CD4-positive, alpha-beta T cell (primary cell): ENCODE data around the gene TFPI. TPM values are rescaled to one million over a fixed set of nuclear protein-coding genes. Genes with fewer than 3 reads are reported as not detected.

ENCODE experiments used
- ATAC-seq: fragments of 200-7000 bp; cut with Tn5 transposase; one replicate; pipeline ENCODE4 v1.10.0; 2022; ENCODE audit warnings: mild to moderate bottlenecking; ENCODE audit not compliant: poor library complexity
- CTCF ChIA-PET: fragments of 350-600 bp; sonication (Branson Sonifier 250); formaldehyde crosslinking; loops from one replicate; lab custom pipeline; 2021; ENCODE audit warnings: antibody characterized with exemption, inconsistent platforms; lab: Charles Lee
- POLR2A ChIA-PET: fragments of 350-600 bp; sonication (Branson Sonifier 250); formaldehyde crosslinking; loops from one replicate; lab custom pipeline; 2021; ENCODE audit warnings: antibody characterized with exemption, inconsistent platforms; lab: Charles Lee
- DNase-seq, 14 experiments: peaks; one replicate each; pipeline ENCODE4 v3.0.0-alpha.2; 2013 to 2020; ENCODE audit warnings: mixed read lengths in 2 of 14
- H3K27ac ChIP-seq, 2 donors: one replicate each; pipeline versions ENCODE4 v1.5.1 to v1.7.0; 2013; ENCODE audit warnings: low read length in 2 of 2, low read depth in 1 of 2, mild to moderate bottlenecking in 1 of 2
- H3K27me3 ChIP-seq, 2 experiments: 1 replicate in 1 of 2; 2 replicates in 1 of 2; pipeline versions ENCODE4 v1.6.1 to v1.7.0; 2013; ENCODE audit warnings: low read length in 2 of 2, control low read depth in 1 of 2, mild to moderate bottlenecking in 1 of 2, moderate library complexity in 1 of 2; ENCODE audit not compliant: insufficient read depth in 2 of 2, control insufficient read depth in 1 of 2
- H3K36me3 ChIP-seq: one replicate; pipeline ENCODE4 v1.6.1; 2013; ENCODE audit warnings: low read length, control low read depth; ENCODE audit not compliant: insufficient read depth
- H3K4me1 ChIP-seq: one replicate; pipeline ENCODE4 v1.6.1; 2013; ENCODE audit warnings: low read length, control low read depth; ENCODE audit not compliant: insufficient read depth
- H3K4me3 ChIP-seq: one replicate; pipeline ENCODE4 v1.5.1; 2013; ENCODE audit warnings: mild to moderate bottlenecking, low read length, moderate library complexity
- H3K9me3 ChIP-seq, 2 experiments: 1 replicate in 1 of 2; 2 replicates in 1 of 2; pipeline versions ENCODE4 v1.6.1 to v1.7.0; 2013; ENCODE audit warnings: low read length in 2 of 2, mild to moderate bottlenecking in 2 of 2, control low read depth in 1 of 2, moderate library complexity in 1 of 2; ENCODE audit not compliant: control insufficient read depth in 1 of 2, insufficient read depth in 1 of 2
- H3K27ac Mint-ChIP-seq: one replicate; pipeline ENCODE4 v1.8.0; 2020; ENCODE audit warnings: mixed read lengths
- H3K27me3 Mint-ChIP-seq: one replicate; pipeline ENCODE4 v1.8.0; 2021; ENCODE audit warnings: mixed read lengths
- H3K36me3 Mint-ChIP-seq: one replicate; pipeline ENCODE4 v1.8.0; 2021; ENCODE audit warnings: low read depth, mixed read lengths
- H3K4me1 Mint-ChIP-seq: one replicate; pipeline ENCODE4 v1.8.0; 2021; ENCODE audit warnings: low read depth, mixed read lengths
- H3K4me3 Mint-ChIP-seq: one replicate; pipeline ENCODE4 v1.8.0; 2020; ENCODE audit warnings: mild to moderate bottlenecking, mixed read lengths
- H3K9me3 Mint-ChIP-seq: one replicate; pipeline ENCODE4 v1.8.0; 2020; ENCODE audit warnings: mixed read lengths
- intact Hi-C, 2 experiments: fragments of 100-400 bp; cut with DNase I in 1 of 2; cut with micrococcal nuclease in 1 of 2; formaldehyde crosslinking; loops; one replicate each; pipeline versions ENCODE4 v1.15.1 to v1.9.0; 2023 to 2025; cut with DNase I, micrococcal nuclease
- total RNA-seq, 174 experiments: library from RNA in 2 of 174; stranded (reverse) in 2 of 174; gene quantifications; one replicate each; pipeline ENCODE4 v1.2.3 and lab custom pipeline; 2021 to 2026
- TF ChIP-seq, protein P1 (sequence below): fragments of 200-600 bp; IDR thresholded peaks from one replicate; pipeline ENCODE4 v1.8.0; 2022; ENCODE audit warnings: antibody characterized with exemption, mild to moderate bottlenecking

The TFPI gene
- total RNA-seq, 2 experiments from 2014 or later, result 0.17 TPM; not detected in 1

DNA sequence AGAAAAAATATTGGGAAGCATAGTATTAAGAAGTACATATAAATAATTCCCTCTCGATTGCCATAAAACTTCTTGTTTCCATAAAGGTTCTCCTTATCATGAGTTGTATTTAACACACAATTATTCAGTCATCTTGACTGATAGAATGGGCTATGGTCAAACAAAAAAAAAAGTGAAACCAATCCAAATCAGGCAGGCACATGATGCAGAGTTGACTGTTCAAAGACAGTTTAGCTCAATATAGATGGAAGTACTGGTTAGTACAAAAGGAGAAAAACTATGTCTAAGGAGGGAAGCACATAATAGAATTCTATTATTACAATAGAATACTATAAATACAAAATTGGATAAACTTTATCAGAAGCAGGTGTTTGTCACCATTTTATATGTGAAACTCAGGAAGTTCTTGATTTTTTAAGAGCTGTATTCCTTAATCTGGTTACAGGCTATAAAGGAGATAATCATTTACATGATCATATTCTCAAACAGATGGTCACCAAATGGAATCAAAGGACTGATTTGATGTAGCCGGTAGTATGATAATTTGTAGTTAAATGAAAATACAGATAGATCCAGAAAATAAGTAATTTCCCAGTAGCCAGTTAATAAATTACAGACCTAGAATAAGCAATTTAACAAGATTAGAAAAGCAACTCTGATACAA is 88.0 kb downstream of the TFPI start:
- Mint-ChIP-seq H3K4me1 (no peaks in the 10 kb centered on the region), H3K27me3 (no peaks in the 10 kb centered on the region), H3K9me3 (no peaks in the 10 kb centered on the region), H3K4me3 (no peak overlapping the region), H3K27ac (no peak overlapping the region), H3K36me3 (no peaks in the 10 kb centered on the region)
- DNase-seq, result no peak
- ATAC-seq, result no peak
- intact Hi-C loops, result no loop called here
- ChIA-PET CTCF (no interaction called here), POLR2A (no interaction called here)
- Histone ChIP-seq H3K36me3 (no peaks in the 10 kb centered on the region), H3K27ac (no peak overlapping the region), H3K27me3 (no peaks in the 10 kb centered on the region), H3K9me3 (no peaks in the 10 kb centered on the region), H3K4me1 (no peaks in the 10 kb centered on the region), H3K4me3 (no peak overlapping the region)
- TF ChIP-seq, protein P1, sequence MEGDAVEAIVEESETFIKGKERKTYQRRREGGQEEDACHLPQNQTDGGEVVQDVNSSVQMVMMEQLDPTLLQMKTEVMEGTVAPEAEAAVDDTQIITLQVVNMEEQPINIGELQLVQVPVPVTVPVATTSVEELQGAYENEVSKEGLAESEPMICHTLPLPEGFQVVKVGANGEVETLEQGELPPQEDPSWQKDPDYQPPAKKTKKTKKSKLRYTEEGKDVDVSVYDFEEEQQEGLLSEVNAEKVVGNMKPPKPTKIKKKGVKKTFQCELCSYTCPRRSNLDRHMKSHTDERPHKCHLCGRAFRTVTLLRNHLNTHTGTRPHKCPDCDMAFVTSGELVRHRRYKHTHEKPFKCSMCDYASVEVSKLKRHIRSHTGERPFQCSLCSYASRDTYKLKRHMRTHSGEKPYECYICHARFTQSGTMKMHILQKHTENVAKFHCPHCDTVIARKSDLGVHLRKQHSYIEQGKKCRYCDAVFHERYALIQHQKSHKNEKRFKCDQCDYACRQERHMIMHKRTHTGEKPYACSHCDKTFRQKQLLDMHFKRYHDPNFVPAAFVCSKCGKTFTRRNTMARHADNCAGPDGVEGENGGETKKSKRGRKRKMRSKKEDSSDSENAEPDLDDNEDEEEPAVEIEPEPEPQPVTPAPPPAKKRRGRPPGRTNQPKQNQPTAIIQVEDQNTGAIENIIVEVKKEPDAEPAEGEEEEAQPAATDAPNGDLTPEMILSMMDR, result no peak

DNA sequence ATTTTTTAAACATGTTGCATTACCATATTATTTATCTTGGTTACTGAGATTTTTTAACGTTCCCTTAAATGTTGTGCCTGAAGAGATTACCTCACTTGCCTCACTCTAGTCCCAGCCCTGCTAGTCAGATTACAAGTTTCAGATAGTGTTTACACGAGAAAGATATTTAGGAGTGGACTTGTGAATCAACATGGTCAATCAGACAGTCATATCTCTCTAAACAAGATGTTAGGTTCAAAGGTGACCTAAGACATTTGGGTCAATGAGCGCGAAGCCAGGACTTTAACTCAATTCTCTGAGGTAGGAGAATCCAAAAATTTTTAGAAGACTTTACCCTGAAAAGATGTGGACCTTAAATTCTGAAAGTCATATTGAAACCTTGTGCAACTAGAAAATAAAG is 91.4 kb downstream of the TFPI start:
- ChIA-PET POLR2A (no interaction called here), CTCF (no interaction called here)
- Histone ChIP-seq H3K27ac (no peak overlapping the region), H3K4me3 (no peak overlapping the region), H3K36me3 (no peaks in the 10 kb centered on the region), H3K4me1 (no peaks in the 10 kb centered on the region), H3K27me3 (no peaks in the 10 kb centered on the region), H3K9me3 (no peaks in the 10 kb centered on the region)
- H3K4me3 Mint-ChIP-seq, result no peak overlapping the region
- no peaks in the 10 kb centered on the region for H3K9me3 Mint-ChIP-seq
- intact Hi-C loops, result no loop called here
- H3K4me1 Mint-ChIP-seq, result no peaks in the 10 kb centered on the region
- no peak for DNase-seq
- TF ChIP-seq, protein P1, result no peak
- no peak overlapping the region for H3K27ac Mint-ChIP-seq
- no peaks in the 10 kb centered on the region for H3K36me3 Mint-ChIP-seq
- H3K27me3 Mint-ChIP-seq, result no peaks in the 10 kb centered on the region
- ATAC-seq, result no peak

DNA sequence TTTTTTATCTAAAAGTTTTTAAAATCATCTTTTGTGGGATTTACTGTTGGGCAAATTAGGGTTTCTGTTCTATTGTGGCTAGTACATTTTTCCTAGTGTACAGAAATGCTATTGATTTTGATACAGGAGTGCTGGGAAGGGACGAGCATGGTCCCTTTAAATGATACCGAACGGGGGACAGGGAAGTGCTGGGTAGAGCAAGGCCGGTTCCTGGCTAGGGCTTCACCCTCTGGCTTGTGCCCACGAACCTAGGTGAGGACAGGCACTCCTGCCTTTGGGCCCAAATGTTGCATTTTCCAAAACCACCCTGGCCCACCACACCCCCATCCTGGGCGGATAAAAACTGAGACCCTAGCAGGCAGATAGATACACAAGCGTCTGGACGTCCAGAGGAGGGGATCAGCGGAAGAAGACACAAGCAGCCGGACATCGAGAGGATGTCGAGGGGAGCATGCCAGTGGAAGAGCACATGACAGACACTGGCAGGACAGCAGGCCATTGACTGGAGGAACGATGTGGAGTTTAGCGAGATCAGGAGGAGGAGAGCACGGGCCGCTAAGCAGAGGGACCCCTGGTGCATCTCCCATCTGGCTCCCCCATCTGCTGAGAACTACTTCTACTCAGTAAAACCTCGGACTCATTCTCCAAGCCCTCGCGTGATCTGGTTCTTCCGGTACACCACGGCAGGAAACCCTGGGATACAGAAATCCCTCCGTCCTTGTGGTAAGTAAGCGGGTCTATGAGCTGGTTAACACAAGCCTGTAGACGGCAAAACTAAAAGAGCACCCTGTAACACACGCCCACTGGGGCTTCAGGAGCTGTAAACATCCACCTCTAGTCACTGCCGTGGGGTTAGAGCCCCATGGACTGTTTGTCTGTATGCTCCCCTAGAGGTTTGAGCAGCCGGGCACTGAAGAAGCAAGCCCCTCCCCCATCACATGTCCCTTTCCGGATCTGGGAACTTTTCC is 92.7 kb downstream of the TFPI start:
- Mint-ChIP-seq H3K27ac (no peak overlapping the region), H3K9me3 (no peaks in the 10 kb centered on the region), H3K4me3 (no peak overlapping the region), H3K4me1 (no peaks in the 10 kb centered on the region), H3K27me3 (no peaks in the 10 kb centered on the region), H3K36me3 (no peaks in the 10 kb centered on the region)
- ChIA-PET POLR2A (no interaction called here), CTCF (no interaction called here)
- Histone ChIP-seq H3K36me3 (no peaks in the 10 kb centered on the region), H3K4me3 (no peak overlapping the region), H3K27me3 (no peaks in the 10 kb centered on the region), H3K9me3 (no peaks in the 10 kb centered on the region), H3K27ac (no peak overlapping the region), H3K4me1 (no peaks in the 10 kb centered on the region)
- TF ChIP-seq, protein P1, result no peak
- ATAC-seq, result no peak
- intact Hi-C loops, result no loop called here
- no peak for DNase-seq
